IPS DF 6.9 (cell line): ENCODE measurements around the gene FAT3.

ENCODE experiments used
- DNase-seq: peaks from one replicate; pipeline ENCODE4 v3.0.0-alpha.2; 2013; ENCODE audit warnings: low read depth, low spot score
- H3K27ac ChIP-seq: one replicate; pipeline ENCODE4 v1.5.1; 2013; ENCODE audit warnings: low read length, control low read depth
- H3K27me3 ChIP-seq: 2 replicates; pipeline ENCODE4 v1.6.1; 2013; ENCODE audit warnings: mild to moderate bottlenecking, low read length; ENCODE audit not compliant: control insufficient read depth, insufficient read depth
- H3K36me3 ChIP-seq: 2 replicates; pipeline ENCODE4 v1.6.1; 2013; ENCODE audit warnings: low read length; ENCODE audit not compliant: control insufficient read depth, insufficient read depth
- H3K4me1 ChIP-seq: 2 replicates; pipeline ENCODE4 v1.6.1; 2013; ENCODE audit warnings: low read length; ENCODE audit not compliant: control insufficient read depth, insufficient read depth
- H3K4me3 ChIP-seq: 2 replicates; pipeline ENCODE4 v1.5.1; 2013; ENCODE audit warnings: mild to moderate bottlenecking, low read length
- H3K9me3 ChIP-seq: 2 replicates; pipeline ENCODE4 v1.6.1; 2013; ENCODE audit warnings: low read length, inconsistent platforms; ENCODE audit not compliant: control insufficient read depth, insufficient read depth
- WGBS: extraction: QIAGEN DNeasy Blood & Tissue Kit; methylation state at CpG from one replicate; pipeline ENCODE4 v1.1.7; 2013; ENCODE audit warnings: mixed read lengths, missing lambda C conversion rate; ENCODE audit not compliant: insufficient read length, insufficient coverage; 5-methylcytosine and 5-hydroxymethylcytosine counted together

Gene FAT3

DNA sequence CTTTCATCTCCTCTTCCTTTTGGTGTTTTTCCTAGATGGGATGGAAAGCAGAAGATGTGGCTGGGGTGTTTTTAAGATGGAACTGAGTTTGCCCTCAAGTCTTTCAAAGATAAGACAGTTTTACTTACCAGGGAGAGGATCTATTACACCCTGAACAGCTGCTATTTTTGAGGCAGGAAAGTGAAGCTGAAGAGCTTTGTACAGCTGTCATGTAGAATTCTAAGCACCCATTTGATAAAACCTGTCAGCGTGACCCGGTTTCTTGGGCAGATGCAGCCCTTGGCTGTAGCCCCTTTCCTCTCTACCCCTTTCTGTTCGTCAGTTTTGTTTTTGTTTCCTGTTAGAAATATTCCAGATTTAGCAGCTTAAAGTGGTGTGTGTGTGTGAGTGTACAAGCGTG lies 35.2 kb downstream of the FAT3 start:
- Histone ChIP-seq H3K4me1 (peaks cover 3% of the 10 kb centered on the region; the same call in 1 of the 2 replicates), H3K4me3 (no peak overlapping the region), H3K27ac (no peak overlapping the region), H3K36me3 (no peaks in the 10 kb centered on the region), H3K27me3 (no peaks in the 10 kb centered on the region), H3K9me3 (no peaks in the 10 kb centered on the region)
- DNase-seq: no peak
- WGBS: no CpG with 5 or more reads among the region's 4 CpGs

DNA sequence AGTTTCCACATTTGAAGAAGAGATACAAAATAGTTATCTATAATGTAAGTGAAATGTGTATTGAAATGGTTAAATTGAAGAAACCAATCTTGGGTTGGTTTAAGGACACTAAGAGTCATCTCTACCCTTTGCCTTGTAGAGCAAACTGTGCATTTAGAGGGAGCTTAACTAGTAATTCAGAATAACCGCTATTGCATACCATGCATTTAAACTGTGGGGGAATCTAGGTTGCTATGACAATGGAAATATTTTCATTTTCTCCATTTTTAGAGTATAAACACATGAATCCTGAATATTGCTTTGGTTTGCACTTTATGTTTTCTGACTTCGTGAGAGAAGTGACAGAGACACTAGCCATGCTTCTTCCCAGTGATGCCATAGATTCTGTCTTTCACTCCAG lies 39.7 kb downstream of the FAT3 start:
- H3K4me3 ChIP-seq: no peak overlapping the region
- H3K27ac ChIP-seq: no peak overlapping the region
- DNase-seq: no peak
- peaks cover 5% of the 10 kb centered on the region; the same call in 1 of the 2 replicates for H3K4me1 ChIP-seq
- WGBS: no CpG with 5 or more reads among the region's 2 CpGs
- no peaks in the 10 kb centered on the region for H3K9me3 ChIP-seq
- no peaks in the 10 kb centered on the region for H3K27me3 ChIP-seq
- H3K36me3 ChIP-seq: no peaks in the 10 kb centered on the region

DNA sequence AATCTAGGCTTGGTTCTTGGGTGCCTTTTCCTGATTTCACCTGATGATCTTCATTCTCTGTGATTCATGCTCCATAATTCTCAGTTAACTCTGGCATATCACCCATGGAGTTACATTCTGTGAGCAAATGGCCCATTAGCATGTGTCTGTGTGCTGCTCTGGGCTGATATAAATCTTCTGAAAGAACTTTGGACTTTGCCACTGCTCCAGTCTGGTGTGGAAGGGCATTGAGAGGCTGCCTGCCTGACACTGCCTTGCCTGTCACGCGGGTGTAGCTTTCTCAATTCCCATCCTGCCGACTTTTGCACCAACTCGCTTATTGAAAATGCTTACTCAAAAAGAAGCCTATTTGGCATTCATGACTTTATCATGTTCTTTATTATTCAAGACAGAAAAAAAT lies 42.2 kb downstream of the FAT3 start:
- Histone ChIP-seq H3K9me3 (no peaks in the 10 kb centered on the region), H3K27me3 (no peaks in the 10 kb centered on the region), H3K4me3 (no peak overlapping the region), H3K27ac (no peak overlapping the region), H3K36me3 (no peaks in the 10 kb centered on the region), H3K4me1 (peaks cover 5% of the 10 kb centered on the region; the same call in 1 of the 2 replicates)
- WGBS: no CpG with 5 or more reads among the region's 4 CpGs
- DNase-seq: no peak

DNA sequence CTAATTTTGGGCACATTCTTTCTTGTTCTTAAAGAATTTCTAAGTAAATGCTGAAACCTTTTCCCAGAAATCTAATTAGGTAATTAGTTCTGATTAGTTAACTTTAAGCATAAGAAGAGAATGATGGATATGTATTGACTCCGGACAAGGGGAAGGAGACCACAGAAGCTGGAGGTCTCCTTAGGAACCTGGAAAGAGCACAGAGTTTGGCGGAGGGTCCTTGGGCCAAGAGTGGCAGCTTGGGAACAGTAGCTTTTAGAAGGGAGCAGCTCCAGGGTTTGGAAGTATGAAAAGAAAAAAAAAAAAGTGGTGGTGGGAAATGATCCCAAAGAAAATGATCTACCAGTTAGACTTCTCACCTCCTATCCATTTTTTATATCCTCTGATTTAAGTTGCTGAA lies 42.7 kb downstream of the FAT3 start:
- H3K27me3 ChIP-seq: no peaks in the 10 kb centered on the region
- peaks cover 5% of the 10 kb centered on the region; the same call in 1 of the 2 replicates for H3K4me1 ChIP-seq
- H3K9me3 ChIP-seq: no peaks in the 10 kb centered on the region
- DNase-seq: no peak
- no peak overlapping the region for H3K4me3 ChIP-seq
- H3K27ac ChIP-seq: no peak overlapping the region
- WGBS: no CpG with 5 or more reads among the region's 2 CpGs
- no peaks in the 10 kb centered on the region for H3K36me3 ChIP-seq

DNA sequence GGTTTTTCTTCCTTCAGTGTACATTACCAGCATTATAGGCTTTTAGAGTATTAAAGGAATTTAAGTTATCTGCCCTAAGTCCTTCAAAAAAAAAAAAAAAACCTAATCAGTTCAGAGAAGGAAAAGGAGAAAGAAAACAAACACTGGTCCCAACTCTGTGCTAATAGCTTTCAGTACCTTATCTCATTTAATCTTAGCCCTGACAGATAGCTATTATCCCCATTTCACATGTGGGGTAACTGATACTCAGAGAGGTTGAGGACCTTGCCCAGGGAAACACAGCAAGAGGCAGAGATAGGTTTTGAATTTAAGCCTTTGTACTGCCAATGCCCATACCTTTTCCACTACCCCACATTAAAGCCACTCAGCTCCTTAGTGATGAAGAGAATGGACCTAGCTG lies 43.4 kb downstream of the FAT3 start:
- DNase-seq: no peak
- Histone ChIP-seq H3K36me3 (no peaks in the 10 kb centered on the region), H3K27me3 (no peaks in the 10 kb centered on the region), H3K4me1 (peaks cover 8% of the 10 kb centered on the region; the same call in 1 of the 2 replicates), H3K9me3 (no peaks in the 10 kb centered on the region), H3K4me3 (no peak overlapping the region), H3K27ac (no peak overlapping the region)

DNA sequence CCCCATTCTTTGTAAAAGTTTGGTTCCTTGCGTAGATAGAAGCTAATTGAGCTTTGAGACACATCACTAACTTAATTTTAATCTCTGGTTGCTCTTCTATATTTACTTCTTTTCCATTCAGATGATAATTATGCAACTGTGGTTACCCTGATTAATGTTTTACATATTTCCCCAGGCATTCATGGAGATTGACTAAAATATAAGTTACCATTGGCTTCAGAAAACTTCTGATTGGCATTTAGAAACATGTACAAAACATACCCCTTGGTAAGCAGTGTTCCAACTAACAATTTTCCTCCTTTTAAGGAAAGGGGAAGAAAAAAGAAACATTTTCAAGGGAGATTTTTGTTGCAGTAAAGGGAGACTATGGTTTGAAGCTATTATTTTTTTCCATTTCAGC lies 43.9 kb downstream of the FAT3 start:
- peaks cover 8% of the 10 kb centered on the region; the same call in 1 of the 2 replicates for H3K4me1 ChIP-seq
- no peaks in the 10 kb centered on the region for H3K36me3 ChIP-seq
- H3K27me3 ChIP-seq: no peaks in the 10 kb centered on the region
- no peak overlapping the region for H3K27ac ChIP-seq
- WGBS: no CpG with 5 or more reads among the region's 1 CpG
- no peaks in the 10 kb centered on the region for H3K9me3 ChIP-seq
- no peak for DNase-seq
- H3K4me3 ChIP-seq: no peak overlapping the region

DNA sequence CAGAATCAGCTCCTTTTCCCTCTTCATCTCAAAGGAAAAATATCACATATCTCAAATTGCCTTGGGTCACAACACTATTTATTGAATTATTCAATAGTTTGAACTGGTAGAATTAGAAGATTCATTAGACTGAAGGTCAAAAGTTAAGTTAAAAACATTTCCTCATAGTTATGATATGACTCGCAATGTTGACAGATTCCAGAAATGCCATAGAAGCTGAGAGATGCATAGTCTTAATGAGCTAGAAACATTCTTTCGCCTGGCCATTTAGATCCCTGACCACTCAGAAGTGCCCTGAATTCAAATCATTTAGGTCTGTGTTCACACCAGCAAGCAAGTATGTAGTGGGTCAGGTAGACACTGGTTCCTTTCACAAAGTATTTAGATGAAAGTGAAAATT lies 44.4 kb downstream of the FAT3 start:
- Histone ChIP-seq H3K4me1 (peaks cover 8% of the 10 kb centered on the region; the same call in 1 of the 2 replicates), H3K9me3 (no peaks in the 10 kb centered on the region), H3K36me3 (no peaks in the 10 kb centered on the region), H3K27ac (no peak overlapping the region), H3K4me3 (no peak overlapping the region), H3K27me3 (no peaks in the 10 kb centered on the region)
- no CpG with 5 or more reads among the region's 2 CpGs for WGBS
- DNase-seq: no peak

DNA sequence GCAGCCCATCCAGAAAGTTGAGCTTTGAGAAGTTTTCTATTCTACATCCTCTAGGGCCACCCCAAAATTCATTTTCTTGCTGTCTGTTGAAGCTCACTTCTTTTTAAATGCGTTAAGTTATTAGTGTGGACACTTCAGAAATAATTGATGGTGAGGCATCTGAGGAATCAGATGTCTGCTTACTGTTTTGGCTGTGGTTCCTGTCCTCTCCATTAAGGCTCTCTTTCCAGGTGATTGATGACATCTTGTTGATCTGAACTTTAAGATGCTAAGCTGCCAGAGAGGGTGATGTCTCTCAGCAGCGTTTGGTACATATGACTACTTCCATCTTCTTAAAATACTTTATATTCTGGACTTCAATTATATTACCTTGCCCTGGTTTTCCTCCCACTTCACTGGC lies 45.2 kb downstream of the FAT3 start:
- no peak for DNase-seq
- WGBS: no CpG with 5 or more reads among the region's 2 CpGs
- H3K9me3 ChIP-seq: no peaks in the 10 kb centered on the region
- H3K4me3 ChIP-seq: no peak overlapping the region
- peaks cover 6% of the 10 kb centered on the region; the same call in 1 of the 2 replicates for H3K4me1 ChIP-seq
- no peaks in the 10 kb centered on the region for H3K36me3 ChIP-seq
- H3K27ac ChIP-seq: no peak overlapping the region
- H3K27me3 ChIP-seq: no peaks in the 10 kb centered on the region

DNA sequence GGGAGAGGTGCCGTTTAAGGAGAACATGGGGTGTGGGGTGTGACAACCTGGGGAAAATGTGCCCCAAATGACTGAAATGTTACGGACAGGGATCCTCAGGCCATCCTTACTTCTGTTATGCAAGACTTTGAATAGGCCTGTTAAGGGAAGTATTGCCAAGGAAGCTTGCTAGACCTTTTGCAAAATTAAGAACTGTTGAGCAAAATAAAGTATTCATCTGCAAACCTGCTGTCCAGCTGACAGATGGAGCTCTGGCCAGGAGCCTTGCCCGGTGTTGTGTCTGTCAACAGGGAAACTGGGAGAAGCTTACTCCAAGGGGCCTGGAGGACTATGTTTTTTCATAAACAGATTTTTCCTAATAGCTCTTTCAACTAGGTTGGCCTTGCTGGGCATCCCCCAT lies 48.0 kb downstream of the FAT3 start:
- DNase-seq: no peak
- no CpG with 5 or more reads among the region's 3 CpGs for WGBS
- H3K36me3 ChIP-seq: no peaks in the 10 kb centered on the region
- no peak overlapping the region for H3K4me3 ChIP-seq
- H3K4me1 ChIP-seq: peaks cover 2% of the 10 kb centered on the region; the same call in 1 of the 2 replicates
- no peaks in the 10 kb centered on the region for H3K27me3 ChIP-seq
- H3K27ac ChIP-seq: no peak overlapping the region
- no peaks in the 10 kb centered on the region for H3K9me3 ChIP-seq
